ENCODE measurements around the gene CEMIP.

GRCh38 chr15:81000624-81001151 is 221.5 kb downstream of the CEMIP start, which contains the start of gene TLNRD1:
- TF ChIP-seq, protein P1, sequence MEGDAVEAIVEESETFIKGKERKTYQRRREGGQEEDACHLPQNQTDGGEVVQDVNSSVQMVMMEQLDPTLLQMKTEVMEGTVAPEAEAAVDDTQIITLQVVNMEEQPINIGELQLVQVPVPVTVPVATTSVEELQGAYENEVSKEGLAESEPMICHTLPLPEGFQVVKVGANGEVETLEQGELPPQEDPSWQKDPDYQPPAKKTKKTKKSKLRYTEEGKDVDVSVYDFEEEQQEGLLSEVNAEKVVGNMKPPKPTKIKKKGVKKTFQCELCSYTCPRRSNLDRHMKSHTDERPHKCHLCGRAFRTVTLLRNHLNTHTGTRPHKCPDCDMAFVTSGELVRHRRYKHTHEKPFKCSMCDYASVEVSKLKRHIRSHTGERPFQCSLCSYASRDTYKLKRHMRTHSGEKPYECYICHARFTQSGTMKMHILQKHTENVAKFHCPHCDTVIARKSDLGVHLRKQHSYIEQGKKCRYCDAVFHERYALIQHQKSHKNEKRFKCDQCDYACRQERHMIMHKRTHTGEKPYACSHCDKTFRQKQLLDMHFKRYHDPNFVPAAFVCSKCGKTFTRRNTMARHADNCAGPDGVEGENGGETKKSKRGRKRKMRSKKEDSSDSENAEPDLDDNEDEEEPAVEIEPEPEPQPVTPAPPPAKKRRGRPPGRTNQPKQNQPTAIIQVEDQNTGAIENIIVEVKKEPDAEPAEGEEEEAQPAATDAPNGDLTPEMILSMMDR (IDR thresholded peaks at IDR 0.05) = no peak
- peak; percentile 98 to 99 (median 98) for TF ChIP-seq POLR2AphosphoS5 (IDR thresholded peaks at IDR 0.05)
- peak; percentile 98 for TF ChIP-seq POLR2A (IDR thresholded peaks at IDR 0.05)

Data from transverse colon (tissue), 4 donors.